Bone marrow (tissue), 2 donors: ENCODE data around the gene P2RX1.
"Not testable (repeated sequence)": the region's sequence is repeated elsewhere in the genome, so short reads cannot be mapped to it uniquely, and the experiment has no call there.

Experiments used
- DNase-seq, 2 donors: peaks; one replicate each; lab custom pipeline; 2025; lab: John Stamatoyannopoulos, UW

P2RX1 gene

DNA sequence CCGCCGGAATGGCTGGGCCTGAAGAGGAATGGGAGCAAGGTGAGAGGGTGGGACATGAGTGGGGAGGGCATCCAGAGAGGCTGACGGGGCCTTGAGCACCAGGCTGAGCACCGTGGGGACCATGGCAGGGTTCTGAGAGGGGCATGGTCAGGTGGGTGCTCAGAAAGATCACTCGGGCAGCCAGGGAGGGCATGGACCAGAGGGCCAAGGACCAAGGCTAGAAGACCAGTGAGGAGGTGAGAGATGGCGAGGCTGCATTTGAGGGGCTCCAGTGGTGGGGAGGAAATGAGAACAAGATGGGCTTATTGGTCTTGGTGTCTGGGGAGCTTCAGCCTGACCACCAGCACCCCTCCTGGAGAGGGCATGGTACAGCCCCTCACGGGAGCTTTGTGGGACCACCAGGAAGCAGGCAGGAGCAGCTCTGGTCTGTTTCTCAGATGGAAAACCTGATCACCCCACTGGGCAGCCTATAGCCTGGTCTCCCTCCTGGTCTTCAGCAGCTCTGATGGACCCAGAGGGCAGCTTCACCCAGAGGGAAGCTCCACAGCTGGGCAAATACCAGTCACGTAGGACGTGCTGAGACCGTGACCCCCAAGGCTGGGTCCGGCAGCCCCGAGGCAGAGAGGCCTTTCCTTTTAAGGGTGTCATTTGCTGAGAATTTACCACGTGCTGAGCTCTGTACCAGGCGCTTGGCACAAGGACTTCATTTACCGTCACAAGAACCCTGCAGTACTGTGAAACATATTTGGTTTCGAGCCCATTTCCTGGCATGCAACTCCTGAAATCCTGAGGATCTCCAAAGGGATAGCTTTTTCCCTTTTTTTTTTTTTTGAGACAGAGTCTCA is 58.8 kb downstream of the P2RX1 start:
- DNase-seq = no peak

DNA sequence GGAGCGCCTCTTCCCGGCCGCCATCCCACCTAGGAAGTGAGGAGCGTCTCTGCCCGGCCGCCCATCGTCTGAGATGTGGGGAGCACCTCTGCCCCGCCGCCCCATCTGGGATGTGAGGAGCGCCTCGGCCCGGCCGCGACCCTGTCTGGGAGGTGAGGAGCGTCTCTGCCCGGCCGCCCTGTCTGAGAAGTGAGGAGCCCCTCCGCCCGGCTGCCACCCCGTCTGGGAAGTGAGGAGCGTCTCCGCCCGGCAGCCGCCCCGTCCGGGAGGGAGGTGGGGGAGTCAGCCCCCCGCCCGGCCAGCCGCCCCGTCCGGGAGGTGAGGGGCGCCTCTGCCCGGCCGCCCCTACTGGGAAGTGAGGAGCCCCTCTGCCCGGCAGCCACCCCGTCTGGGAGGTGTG is 62.1 kb downstream of the P2RX1 start:
- DNase-seq = not testable (repeated sequence)

DNA sequence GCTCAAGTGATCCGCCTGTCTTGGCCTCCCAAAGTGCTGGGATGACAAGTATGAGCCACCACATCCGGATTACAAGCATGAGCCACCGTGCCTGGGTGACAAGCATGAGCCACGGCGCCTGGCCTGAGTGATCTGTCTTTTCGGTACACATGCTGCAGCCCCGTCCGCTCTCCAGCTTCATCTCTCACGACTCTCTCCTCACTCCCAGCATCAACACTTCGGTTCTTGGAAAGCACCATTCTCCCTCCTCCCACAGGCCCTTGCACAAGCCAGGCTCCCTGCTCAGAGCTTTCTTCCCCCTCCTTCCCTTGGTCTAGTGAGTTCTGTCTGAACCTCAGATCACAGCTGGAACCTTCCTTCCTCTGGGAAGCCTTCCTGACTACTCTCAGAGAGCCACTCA is 63.7 kb downstream of the P2RX1 start:
- no peak for DNase-seq

DNA sequence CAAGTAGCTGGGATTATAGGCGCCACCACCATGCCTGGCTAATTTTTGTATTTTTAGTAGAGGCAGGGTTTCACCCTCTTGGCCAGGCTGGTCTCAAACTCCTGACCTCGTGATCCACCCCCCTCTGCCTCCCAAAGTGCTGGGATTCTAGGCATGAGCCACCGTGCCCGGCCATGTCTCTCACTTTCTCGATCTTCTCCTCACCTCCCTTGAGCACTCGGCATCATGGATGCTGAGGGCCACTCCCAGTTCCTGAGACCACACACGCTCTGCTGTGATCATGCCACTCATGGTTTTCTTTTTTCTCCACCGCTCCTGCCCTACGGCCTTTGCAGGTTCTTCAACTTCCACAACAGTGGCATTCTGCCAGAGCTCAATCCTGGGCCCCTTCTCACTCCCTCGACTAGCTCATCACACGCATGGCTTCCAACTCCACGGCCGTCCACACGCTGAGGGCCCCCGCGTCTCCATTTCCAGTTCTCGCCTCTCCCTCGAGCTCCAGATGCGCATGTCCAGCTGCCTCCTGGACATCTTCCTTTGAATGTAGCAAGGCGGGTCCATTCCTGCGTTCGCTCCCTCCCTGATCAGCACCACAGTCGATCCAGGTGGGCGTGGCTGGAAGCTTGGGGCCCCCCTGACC is 64.7 kb downstream of the P2RX1 start:
- no peak for DNase-seq

DNA sequence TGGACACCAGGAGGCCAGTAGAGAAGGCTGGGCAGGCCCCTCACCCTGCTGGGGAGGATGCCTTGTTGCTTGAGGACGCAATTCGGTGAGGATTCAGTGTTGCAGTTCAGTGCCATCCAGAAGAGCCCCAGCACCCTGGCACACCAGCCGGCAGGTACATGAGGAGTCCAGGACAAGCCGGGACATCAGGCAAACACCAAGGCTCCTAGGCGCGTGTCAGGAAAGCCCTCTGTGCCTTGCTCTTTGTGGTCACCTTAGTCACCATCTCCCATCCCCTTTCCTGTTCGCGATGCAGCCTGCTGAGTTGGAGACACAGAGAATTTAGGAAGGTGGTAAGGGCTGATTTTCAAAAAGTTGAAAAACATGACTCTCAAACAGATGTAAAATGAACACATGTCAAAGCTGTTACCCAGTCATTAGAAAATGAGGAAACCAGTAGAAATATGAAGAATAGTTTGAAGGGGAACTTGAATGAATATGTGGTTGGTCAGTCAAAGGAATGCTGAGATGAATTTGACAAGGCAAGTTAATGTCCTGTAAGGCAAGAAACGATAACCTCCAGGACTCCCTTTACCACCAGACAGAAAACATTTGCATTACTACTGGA is 67.9 kb downstream of the P2RX1 start:
- no peak for DNase-seq

DNA sequence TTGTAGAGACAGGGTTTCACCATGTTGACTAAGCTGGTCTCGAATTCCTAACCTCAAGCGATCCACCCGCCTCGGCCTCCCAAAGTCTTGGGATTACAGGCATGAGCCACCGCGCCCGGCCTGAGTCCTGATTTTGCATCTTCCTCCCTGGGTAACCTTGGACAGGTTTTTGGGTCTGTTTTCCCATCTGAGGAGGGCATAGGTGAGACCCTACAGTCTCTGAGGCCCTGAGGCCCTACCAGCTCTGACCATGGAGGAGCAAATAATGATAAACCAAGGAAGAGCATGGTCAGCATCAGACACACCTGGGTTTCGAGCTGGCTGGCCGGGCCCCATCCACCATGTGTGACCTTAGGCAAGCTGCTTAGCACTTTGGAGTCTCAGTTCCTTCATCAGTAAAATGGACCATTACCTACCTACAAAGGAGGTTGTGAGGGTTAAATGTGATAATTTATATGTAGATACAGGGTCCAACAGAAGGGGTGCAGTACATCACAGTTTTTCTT is 69.0 kb downstream of the P2RX1 start:
- no peak for DNase-seq
